HG03469 (cell line): ENCODE results near the gene WASHC3.
A peak's percentile ranks its signal among the peaks of the same experiment; 100 is the strongest.
"Not testable (repeated sequence)": the region's sequence is repeated elsewhere in the genome, so short reads cannot be mapped to it uniquely, and the experiment has no call there.

Source experiments
- ATAC-seq: cut with Tn5 transposase; IDR thresholded peaks from one replicate; pipeline ENCODE4 v1.9.1; 2021; ENCODE audit warnings: mild to moderate bottlenecking, moderate library complexity, moderate number of reproducible peaks; ENCODE audit not compliant: unreplicated experiment

Gene WASHC3

DNA sequence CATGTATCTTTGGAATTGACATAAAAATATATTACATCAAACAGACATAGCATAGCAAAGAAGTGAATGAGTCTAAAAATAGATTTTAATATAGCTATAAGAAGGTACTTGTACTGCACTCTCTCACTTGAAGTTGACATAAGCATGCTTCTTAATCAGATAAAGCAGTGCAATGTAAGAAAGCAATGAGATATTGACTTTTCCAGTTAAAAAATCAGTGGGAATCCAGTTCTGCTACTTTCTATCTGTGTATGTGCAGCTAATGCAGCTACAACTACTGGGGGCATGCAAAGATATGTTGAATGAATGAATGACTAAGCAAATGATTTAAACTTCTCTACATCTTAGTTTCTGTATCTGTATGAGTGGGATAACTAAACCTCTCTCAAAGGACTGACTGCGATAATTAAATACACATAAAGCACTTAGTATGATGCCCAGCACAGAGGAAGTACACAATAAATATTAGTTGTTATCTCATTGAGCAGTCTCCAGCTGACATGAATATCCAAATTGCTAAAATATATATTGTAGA lies 10.3 kb downstream of the WASHC3 start:
- no peak for ATAC-seq

GRCh38 chr12:102050660-102051430 lies 10.9 kb downstream of the WASHC3 start:
- ATAC-seq = no peak

- no peak for ATAC-seq
Measured at GRCh38 chr12:102043928-102044327, 17.9 kb downstream of the WASHC3 start.

DNA sequence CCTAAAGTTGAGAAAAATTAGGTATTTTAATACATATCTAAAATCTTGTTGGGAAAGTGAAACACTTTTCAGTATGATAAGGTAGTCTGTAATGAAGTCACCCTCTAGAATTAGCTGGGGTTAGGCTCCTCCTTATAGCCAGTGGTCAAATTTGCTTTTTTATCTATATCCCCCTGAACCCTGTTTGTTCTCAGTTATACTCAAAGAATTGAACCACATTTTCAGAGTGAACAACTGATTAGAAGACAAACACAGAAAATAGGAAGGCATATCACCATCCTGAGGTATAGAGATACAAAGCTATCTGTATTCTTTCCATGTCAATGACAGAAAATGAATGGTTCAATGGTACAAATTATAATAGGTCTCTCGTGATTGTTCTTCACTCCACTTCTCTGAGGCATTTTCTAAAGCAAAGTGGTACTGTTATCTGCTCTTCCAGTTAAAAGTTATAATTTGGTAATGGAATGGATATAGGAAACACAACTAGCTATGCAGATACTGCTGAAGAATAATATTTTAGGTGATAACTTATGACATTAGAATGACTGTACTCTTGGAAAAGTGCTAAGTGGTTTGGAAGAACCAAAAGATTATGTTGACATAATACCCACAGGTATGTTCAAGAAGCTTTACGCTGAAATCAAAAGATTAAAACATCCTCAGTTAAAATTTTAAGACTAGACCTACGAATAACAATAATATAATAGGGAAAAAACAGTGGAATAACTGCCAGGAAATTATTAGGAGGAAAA lies 27.6 kb downstream of the WASHC3 start:
- ATAC-seq = no peak

- ATAC-seq = no peak
Measured at GRCh38 chr12:102031852-102032251, 29.9 kb downstream of the WASHC3 start.

DNA sequence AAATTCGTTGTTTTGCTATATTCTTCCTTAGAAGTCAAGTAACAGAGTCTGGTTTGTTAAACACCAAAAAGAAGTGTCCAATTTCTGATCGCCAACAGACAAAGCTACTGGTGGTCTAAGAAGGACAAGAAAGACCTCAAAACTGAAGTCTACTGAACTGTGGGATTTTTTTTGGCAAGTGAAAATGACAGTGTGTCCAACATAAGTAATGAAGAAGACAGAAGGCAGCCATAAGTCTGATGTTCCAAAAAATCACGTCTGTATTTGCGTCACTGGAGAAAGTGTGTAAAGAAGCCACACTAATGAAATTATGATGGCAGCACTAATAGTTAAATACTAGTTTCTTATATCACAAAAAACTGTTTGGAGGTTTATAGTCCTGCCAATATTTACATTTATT lies 32.6 kb downstream of the WASHC3 start:
- no peak for ATAC-seq

GRCh38 chr12:102026728-102027127 lies 35.1 kb downstream of the WASHC3 start:
- no peak for ATAC-seq

- no peak for ATAC-seq
Measured at GRCh38 chr12:102024765-102025164, 37.0 kb downstream of the WASHC3 start.

GRCh38 chr12:102023343-102023930 lies 38.4 kb downstream of the WASHC3 start:
- no peak for ATAC-seq

DNA sequence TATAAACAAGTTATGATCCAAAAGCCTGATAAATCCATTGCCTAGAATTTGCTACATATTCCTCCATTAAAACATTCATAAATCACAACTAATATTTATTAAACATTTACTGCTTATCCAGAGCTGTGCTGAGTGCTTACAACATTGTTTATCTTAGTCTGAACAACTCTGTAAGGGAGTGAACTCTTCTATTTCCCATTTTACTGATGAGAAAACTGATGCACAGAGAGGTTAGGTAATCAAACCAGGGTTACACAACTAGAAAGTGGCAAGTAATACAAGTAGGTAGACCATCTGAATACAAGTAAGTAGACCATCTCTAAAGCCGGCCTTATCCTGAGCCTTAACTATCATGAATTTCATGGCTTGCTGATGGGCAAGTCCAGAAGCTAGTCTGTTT lies 39.5 kb downstream of the WASHC3 start:
- no peak for ATAC-seq

- ATAC-seq = no peak
Measured at GRCh38 chr12:102021540-102022246, 40.1 kb downstream of the WASHC3 start.

- not testable (repeated sequence) for ATAC-seq
Measured at GRCh38 chr12:102018607-102019006, 43.2 kb downstream of the WASHC3 start.

DNA sequence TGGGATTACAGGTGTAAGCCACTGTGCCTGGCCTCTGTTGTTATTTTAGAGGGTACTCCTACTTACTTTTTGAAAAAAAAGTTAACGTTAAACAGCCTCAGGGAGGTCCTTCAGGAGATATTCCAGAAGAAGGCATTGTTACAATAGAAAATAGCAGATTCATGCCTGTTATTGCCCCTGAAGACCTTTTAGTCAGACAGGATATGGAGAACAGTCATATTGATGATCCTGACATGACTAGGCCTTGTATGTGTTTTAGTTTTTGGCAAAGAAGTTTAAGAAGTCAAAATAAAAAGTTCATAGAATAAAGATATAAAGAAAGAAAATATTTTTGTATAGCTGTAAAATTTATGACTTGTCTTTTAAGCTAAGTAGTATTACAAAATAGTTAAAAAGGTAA lies 45.3 kb downstream of the WASHC3 start:
- ATAC-seq = no peak

DNA sequence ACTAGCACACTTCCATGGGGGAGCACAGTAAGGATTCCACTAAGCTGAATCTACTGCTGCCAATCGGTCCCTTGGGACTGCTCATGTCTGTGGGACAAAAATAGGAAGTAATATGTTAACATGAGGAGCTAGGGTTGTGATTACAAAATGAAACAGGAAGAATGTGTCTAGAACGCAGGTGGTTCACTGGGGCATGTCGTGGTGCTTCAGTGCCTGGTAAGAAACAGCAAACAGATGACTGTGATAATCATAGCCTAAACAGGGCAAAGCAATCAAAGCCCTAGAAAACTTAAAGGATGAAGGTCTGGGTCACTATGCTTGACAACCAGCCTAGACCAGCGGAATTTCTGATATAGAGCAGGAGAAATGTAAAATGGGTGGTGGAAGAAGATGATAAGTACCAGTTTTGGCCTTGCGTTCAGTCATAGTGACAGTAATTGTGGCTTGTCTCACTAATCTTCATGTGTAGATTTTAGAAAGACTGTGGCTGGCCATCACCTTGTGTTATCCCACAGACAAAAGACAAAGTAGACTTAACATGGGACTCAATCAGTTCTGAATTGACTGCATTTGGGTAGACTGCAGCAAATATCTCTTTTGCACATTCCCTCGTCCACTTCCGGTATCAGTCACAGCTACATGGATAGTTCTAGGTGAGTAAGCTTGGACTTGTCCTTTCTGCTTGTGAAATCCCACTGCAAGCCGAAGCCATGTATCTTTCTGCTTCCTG lies 51.4 kb downstream of the WASHC3 start:
- ATAC-seq = peak; percentile 72

GRCh38 chr12:102009796-102010195 lies 52.0 kb downstream of the WASHC3 start:
- ATAC-seq = no peak

DNA sequence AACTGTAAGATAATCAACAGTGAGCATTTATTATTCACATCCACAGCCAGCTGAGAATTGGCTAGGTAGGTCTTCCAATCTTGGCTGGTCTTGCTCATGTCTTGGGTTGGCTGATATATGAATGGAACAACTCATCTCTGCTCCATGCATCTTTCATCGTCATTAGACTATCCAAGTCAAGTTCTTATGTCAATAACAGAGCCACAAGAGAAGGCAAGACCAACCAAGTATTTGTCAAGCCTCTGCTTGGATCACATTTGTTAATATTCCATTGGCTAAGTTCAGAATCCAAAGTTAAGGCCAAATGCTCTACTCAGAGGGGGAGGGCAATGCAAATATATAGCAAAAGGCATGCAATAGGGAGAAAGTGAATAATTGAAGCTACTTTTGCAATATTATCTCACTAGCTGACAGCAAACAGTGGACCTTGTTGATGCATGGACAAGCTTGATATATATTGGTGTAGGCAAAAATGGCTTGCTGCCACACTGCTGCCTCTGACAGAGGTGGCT lies 53.1 kb downstream of the WASHC3 start:
- ATAC-seq = no peak

- no peak for ATAC-seq
Measured at GRCh38 chr12:102005256-102005655, 56.5 kb downstream of the WASHC3 start.

- ATAC-seq = no peak
Measured at GRCh38 chr12:101997102-101997501, 64.7 kb downstream of the WASHC3 start.

DNA sequence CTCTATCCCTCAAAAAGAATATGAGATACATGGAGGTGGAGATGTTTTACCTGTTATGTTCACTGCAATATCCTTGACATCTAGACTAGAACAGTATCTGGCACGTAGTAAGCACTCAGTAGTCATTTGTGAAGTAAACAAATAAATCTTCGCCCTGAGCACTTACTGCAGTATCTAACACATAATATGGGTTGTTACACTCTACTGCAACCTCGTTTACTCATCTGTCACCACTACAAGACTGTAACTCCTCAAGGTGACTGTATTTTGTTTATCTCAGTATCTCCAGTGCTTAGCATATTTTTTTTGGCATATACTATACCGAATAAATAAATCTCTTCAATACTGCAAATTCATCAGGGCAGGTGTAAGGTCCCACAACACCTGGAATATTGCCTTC lies 66.1 kb downstream of the WASHC3 start:
- ATAC-seq = no peak

DNA sequence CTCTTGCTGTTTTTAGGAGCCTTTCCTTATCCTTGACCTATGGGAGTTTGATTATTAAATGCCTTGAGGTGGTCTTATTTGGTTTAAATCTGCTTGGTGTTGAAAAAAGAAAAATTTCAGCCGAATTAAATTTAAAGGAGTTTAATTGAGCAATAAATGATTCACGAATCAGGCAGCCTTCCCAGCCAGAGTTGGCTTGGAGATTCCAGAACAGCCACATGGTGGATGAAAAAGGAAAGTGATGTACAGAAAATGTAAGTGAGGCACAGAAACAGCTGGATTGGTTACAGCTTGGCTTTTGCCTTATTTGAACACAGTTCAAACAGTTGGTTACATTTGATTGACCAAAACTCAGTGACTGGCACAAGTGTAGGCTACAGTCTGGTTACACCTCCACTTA lies 69.7 kb downstream of the WASHC3 start:
- no peak for ATAC-seq
